K562 (cell line): ENCODE data around the gene COL9A3. TPM values are rescaled to one million over a fixed set of nuclear protein-coding genes. Genes with fewer than 3 reads are reported as not detected.
A peak's percentile ranks its signal among the peaks of the same experiment; 100 is the strongest.
"Not testable (repeated sequence)": the region's sequence is repeated elsewhere in the genome, so short reads cannot be mapped to it uniquely, and the experiment has no call there.

Experiments used
- ATAC-seq: fragments of 200-7000 bp; cut with Tn5 transposase; 3 replicates; pipeline ENCODE4 v1.9.1; 2020; ENCODE audit warnings: moderate library complexity
- BruUV-seq: library from RNA; stranded (reverse); fragments of 400-500 nt; replicated peaks from 2 replicates; lab custom pipeline; 2021; lab: Mats Ljungman, UMichigan
- CTCF ChIA-PET: fragments of 300-600 bp; formaldehyde crosslinking; extraction: SDS; loops from one replicate; lab custom pipeline; 2021; ENCODE audit warnings: low intra/inter-chr PET ratio; lab: Yijun Ruan, JAX
- POLR2A ChIA-PET: fragments of 300-600, 350-650 bp; sonication (Branson Sonifier 250); formaldehyde crosslinking; extraction: SDS; loops from one replicate; lab custom pipeline; 2021; ENCODE audit warnings: antibody characterized with exemption, inconsistent platforms; lab: Yijun Ruan, JAX
- DNase-seq, 4 experiments: peaks; one replicate each; pipeline versions ENCODE4 v3.0.0 to v3.0.0-alpha.2; 2011 to 2018; ENCODE audit warnings: low spot score in 3 of 4, mixed read lengths in 3 of 4; ENCODE audit errors: extremely low read depth in 1 of 4
- FAIRE-seq: peaks from 2 replicates; lab custom pipeline; 2011; peaks lifted over from hg19 to GRCh38; lab: Jason Lieb, UNC
- H2AFZ ChIP-seq: 2 replicates; pipeline ENCODE4 v1.6.0; 2011; ENCODE audit warnings: low read depth, low read length, control low read depth, inconsistent platforms
- H3K27ac ChIP-seq: fragments of 200-600 bp; 3 replicates; pipeline ENCODE4 v1.8.0; 2011; ENCODE audit warnings: low read depth, mild to moderate bottlenecking, control low read depth, inconsistent platforms, low read length, moderate library complexity, mixed read lengths; ENCODE audit errors: extremely low read depth
- H3K27me3 ChIP-seq, 2 experiments: fragments of 300-600 bp in 1 of 2; 2 replicates in 1 of 2; 3 replicates in 1 of 2; pipeline versions ENCODE4 v1.6.0 to v1.8.0; 2011; ENCODE audit warnings: inconsistent platforms in 2 of 2, low read length in 2 of 2, mild to moderate bottlenecking in 1 of 2, mixed read lengths in 1 of 2, moderate library complexity in 1 of 2; ENCODE audit not compliant: control insufficient read depth in 2 of 2, insufficient read depth in 2 of 2
- H3K36me3 ChIP-seq: fragments of 300-600 bp; 3 replicates; pipeline ENCODE4 v1.8.0; 2011; ENCODE audit warnings: mild to moderate bottlenecking, low read length, inconsistent platforms; ENCODE audit not compliant: control insufficient read depth, insufficient read depth
- H3K4me1 ChIP-seq, 2 experiments: fragments of 200-600 bp in 1 of 2; replicated peaks in 1 of 2; 2 replicates in 1 of 2; 3 replicates in 1 of 2; pipeline versions ENCODE4 v1.5.1 to v1.8.0; 2011; ENCODE audit warnings: inconsistent platforms in 2 of 2, low read length in 2 of 2, mild to moderate bottlenecking in 1 of 2, mixed read lengths in 1 of 2, moderate library complexity in 1 of 2; ENCODE audit not compliant: control insufficient read depth in 2 of 2, insufficient read depth in 2 of 2
- H3K4me2 ChIP-seq: 2 replicates; pipeline ENCODE4 v1.6.1; 2011; ENCODE audit warnings: low read length, control low read depth, inconsistent platforms, mixed read lengths; ENCODE audit not compliant: insufficient read depth
- H3K4me3 ChIP-seq: fragments of 200-600 bp; sonication (generic), shearing (Covaris generic); 2 replicates; pipeline ENCODE4 v1.5.1; 2016; ENCODE audit warnings: control low read depth, inconsistent platforms
- H3K79me2 ChIP-seq: fragments of 200-600 bp; 3 replicates; pipeline ENCODE4 v1.8.0; 2011; ENCODE audit warnings: low read length, inconsistent platforms; ENCODE audit not compliant: control insufficient read depth, insufficient read depth
- H3K9ac ChIP-seq, 2 experiments: 2 replicates each; pipeline versions ENCODE4 v1.6.0 to v1.6.1; 2011; ENCODE audit warnings: low read depth in 2 of 2, low read length in 2 of 2, control low read depth in 1 of 2, inconsistent platforms in 1 of 2, mild to moderate bottlenecking in 1 of 2, mixed read lengths in 1 of 2; ENCODE audit not compliant: insufficient read depth in 1 of 2
- H3K9me1 ChIP-seq: one replicate; pipeline ENCODE4 v1.6.0; 2011; ENCODE audit warnings: inconsistent platforms, mild to moderate bottlenecking, low read length, moderate library complexity; ENCODE audit not compliant: control insufficient read depth, insufficient read depth
- H3K9me3 ChIP-seq: replicated peaks from 2 replicates; pipeline ENCODE4 v1.5.1; 2011; ENCODE audit warnings: low read depth, low read length, inconsistent platforms; ENCODE audit not compliant: control insufficient read depth, insufficient read depth
- H4K20me1 ChIP-seq: replicated peaks from 2 replicates; pipeline ENCODE4 v1.6.1; 2011; ENCODE audit warnings: low read length, inconsistent platforms, mixed read lengths; ENCODE audit not compliant: control insufficient read depth, insufficient read depth
- ATF1 ChIP-seq, 2 experiments: fragments of 450-650 bp in 1 of 2; IDR thresholded peaks; 2 replicates each; pipeline ENCODE4 v1.6.1; 2016; ENCODE audit warnings: missing compliant biosample characterization in 1 of 2, missing genetic modification characterization in 1 of 2
- CREB1 ChIP-seq, 2 experiments: sonication (generic) in 1 of 2; formaldehyde crosslinking in 1 of 2; IDR thresholded peaks; 2 replicates each; pipeline versions ENCODE4 v1.6.1 to v1.8.0; 2012 to 2022; ENCODE audit warnings: inconsistent platforms in 1 of 2, mild to moderate bottlenecking in 1 of 2, missing genetic modification reagents in 1 of 2, moderate library complexity in 1 of 2
- CREM ChIP-seq: IDR thresholded peaks from 2 replicates; pipeline ENCODE4 v1.6.1; 2014; ENCODE audit warnings: antibody characterized with exemption, low read depth
- CTCFL ChIP-seq: IDR thresholded peaks from 2 replicates; pipeline ENCODE4 v1.6.1; 2011; ENCODE audit warnings: borderline replicate concordance, low read depth, mild to moderate bottlenecking, moderate library complexity, low read length; ENCODE audit not compliant: insufficient read depth, poor library complexity, severe bottlenecking
- HNRNPLL ChIP-seq: fragments of 200-400 bp; formaldehyde crosslinking; IDR thresholded peaks from 2 replicates; pipeline ENCODE4 v1.6.1; 2017; ENCODE audit warnings: low read length, low read depth, mild to moderate bottlenecking; ENCODE audit not compliant: poor library complexity, severe bottlenecking
- JUN ChIP-seq, 2 experiments: sonication (generic) in 1 of 2; formaldehyde crosslinking in 1 of 2; IDR thresholded peaks; 2 replicates each; pipeline versions ENCODE4 v1.6.1 to v1.8.0; 2012 to 2022; ENCODE audit warnings: borderline replicate concordance in 2 of 2, mild to moderate bottlenecking in 2 of 2, improper control_type of control experiment in 1 of 2, low read depth in 1 of 2, low read length in 1 of 2, missing genetic modification reagents in 1 of 2
- MAZ ChIP-seq, 2 experiments: fragments of 450-650 bp in 1 of 2; sonication (generic) in 1 of 2; formaldehyde crosslinking; IDR thresholded peaks in 1 of 2; conservative IDR thresholded peaks in 1 of 2; 2 replicates each; pipeline versions ENCODE4 v1.4.0 to v1.5.0; 2020; ENCODE audit warnings: mild to moderate bottlenecking in 1 of 2, missing genetic modification reagents in 1 of 2
- RNF2 ChIP-seq: sonication (generic); IDR thresholded peaks from 2 replicates; pipeline ENCODE4 v1.6.1; 2016
- SMAD4 ChIP-seq: fragments of 250-450 bp; sonication (Bioruptor Pico); conservative IDR thresholded peaks from 2 replicates; pipeline ENCODE4 v1.8.0; 2021; ENCODE audit warnings: inconsistent platforms, mild to moderate bottlenecking, moderate library complexity
- TBL1XR1 ChIP-seq, 2 experiments: IDR thresholded peaks; 2 replicates each; pipeline ENCODE4 v1.6.1; 2012; ENCODE audit warnings: improper control_type of control experiment in 2 of 2, low read length in 2 of 2, mild to moderate bottlenecking in 1 of 2
- ZBTB1 ChIP-seq: sonication (generic); formaldehyde crosslinking; IDR thresholded peaks from 2 replicates; pipeline ENCODE4 v1.8.1; 2023; ENCODE audit warnings: missing genetic modification reagents, low read depth, mild to moderate bottlenecking, borderline replicate concordance
- ZNF644 ChIP-seq: fragments of 200-800 bp; sonication (Bioruptor generic); IDR thresholded peaks from 2 replicates; pipeline ENCODE4 v1.6.1; 2016; ENCODE audit warnings: low read depth, missing genetic modification characterization, missing compliant biosample characterization
- ZNF766 ChIP-seq: fragments of 200-800 bp; sonication (Bioruptor generic); conservative IDR thresholded peaks from 2 replicates; pipeline ENCODE4 v1.6.1; 2016; ENCODE audit warnings: missing genetic modification characterization, missing compliant biosample characterization
- WGBS: fragments of 100-300 bp; shearing (Covaris generic); methylation state at CpG from one replicate; pipeline ENCODE4 v1.1.6; 2016; ENCODE audit warnings: low coverage, mixed read lengths; ENCODE audit not compliant: insufficient coverage; ENCODE audit errors: missing lambda C conversion rate; 5-methylcytosine and 5-hydroxymethylcytosine counted together
- in situ Hi-C: fragments of 300-500 bp; cut with MboI; formaldehyde crosslinking; loops from 4 replicates; pipeline ENCODE4 v1.15.0; 2018; ENCODE audit warnings: inconsistent platforms, mixed read lengths
- intact Hi-C: fragments of 100-400 bp; cut with micrococcal nuclease; formaldehyde crosslinking; loops from 2 replicates; pipeline ENCODE4 v1.14.2; 2022
- polyA plus RNA-seq, 8 experiments: library from polyadenylated mRNA; depleted of rRNA in 4 of 8; stranded (reverse) in 5 of 8; unstranded in 3 of 8; fragments of >200 nt; fragmentation: Nextera tagmentation in 2 of 8; fragmentation: Illumina TruSeq in 1 of 8; extraction: Ambion mirVana in 2 of 8; extraction: Trizol in 1 of 8; gene quantifications; 2 replicates each; pipeline versions ENCODE4 v1.2.1 to v1.2.3, GENCODE V29; 2011 to 2014; ENCODE audit warnings: inconsistent platforms in 1 of 8, missing spikeins in 1 of 8
- total RNA-seq, 7 experiments: library from RNA; depleted of rRNA in 6 of 7; stranded (reverse); fragments of >200 nt in 6 of 7; fragmentation: Illumina TruSeq in 2 of 7; extraction: Trizol in 2 of 7; gene quantifications; 2 replicates each; pipeline versions ENCODE4 v1.2.1 to v1.2.3, GENCODE V29; 2011 to 2021; ENCODE audit warnings: low replicate concordance in 1 of 7
- TF ChIP-seq, protein P1 (sequence below): sonication (generic); formaldehyde crosslinking; IDR thresholded peaks from 2 replicates; pipeline ENCODE4 v1.8.0; 2022; ENCODE audit warnings: missing genetic modification reagents, mild to moderate bottlenecking, moderate library complexity, borderline replicate concordance
- TF ChIP-seq, protein P2 (sequence below): fragments of 200-800 bp; sonication (Bioruptor generic); IDR thresholded peaks from 2 replicates; pipeline ENCODE4 v1.6.1; 2017; ENCODE audit warnings: missing genetic modification characterization, missing compliant biosample characterization

COL9A3 gene
- total and polyA plus RNA-seq, 9 of the 15 experiments (the other 6 are each of a cell fraction or from before 2014, with no cell fraction given), result 0.14 to 3.6 (median 0.88) TPM; not detected in 1

DNA sequence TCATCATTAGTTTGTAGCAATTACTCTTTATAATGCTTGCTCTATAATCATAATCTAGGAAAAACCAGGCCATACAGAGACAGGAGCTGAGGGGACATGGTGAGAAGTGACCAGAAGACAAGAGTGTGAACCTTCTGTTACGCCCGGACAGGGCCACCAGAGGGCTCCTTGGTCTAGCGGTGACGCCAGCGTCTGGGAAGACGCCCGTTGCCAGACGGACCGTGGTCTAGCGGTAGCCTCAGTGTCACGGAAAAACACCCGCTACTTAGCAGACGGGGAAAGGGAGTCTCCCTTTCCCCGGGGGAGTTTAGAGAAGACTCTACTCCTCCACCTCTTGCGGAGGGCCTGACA lies 56.8 kb downstream of the COL9A3 start:
- peak overlapping the region; percentile 60; the same call in 1 of the 2 replicates for H3K4me2 ChIP-seq
- H3K9me1 ChIP-seq; BruUV-seq; H3K9me3 ChIP-seq; H3K9ac ChIP-seq; H3K79me2 ChIP-seq; H3K27me3 ChIP-seq; in situ Hi-C loops; H3K36me3 ChIP-seq; ATAC-seq; H4K20me1 ChIP-seq; TF ChIP-seq JUN (CRISPR knock-in tag; IDR thresholded peaks at IDR 0.05; ENCODE audit: borderline replicate concordance); ATF1 (CRISPR knock-in tag; IDR thresholded peaks at IDR 0.05): not testable (repeated sequence)
- peak overlapping the region; percentile 12; the same call in 1 of the 2 replicates for H3K4me3 ChIP-seq
- peaks cover 24 to 45% of the 10 kb centered on the region in 2 experiments for H3K4me1 ChIP-seq
- CTCF ChIA-PET, result interaction anchor here (0.7 kb wide), 1 partner anchor 135 kb away, joined by 3 read pairs; no protein-coding TSS in a partner anchor
- H3K27ac ChIP-seq, result peak overlapping the region; percentile 98
- DNase-seq, result peak in 1 of 4 experiments; percentile 86
- peak; percentile 82 for FAIRE-seq
- under 1% methylated on average over 14 of the region's 15 CpGs for WGBS
- POLR2A ChIA-PET, result interaction anchor here (1.1 to 2.8 kb wide), 3 partner anchors 12 to 64 kb away, joined by 3 to 11 read pairs (median 10); partner anchors contain the start of genes GID8 and TCFL5
- intact Hi-C loops, result loop anchor here (1.0 to 10.0 kb wide), 2 partner anchors 11 to 49 kb away; no protein-coding TSS in a partner anchor
- peak overlapping the region; percentile 78; the same call in 1 of the 2 replicates for H2AFZ ChIP-seq
- TF ChIP-seq ZNF644 (tag) (peak; percentile 27; the same call in 1 of the 2 replicates), HNRNPLL (peak; percentile 23), CTCFL (peak; percentile 45), JUN (IDR thresholded peaks at IDR 0.05; ENCODE audit: borderline replicate concordance, low read depth, low read length) (0 out of 2 replicates have a peak, but pooled peaks have one; percentile 17), CREB1 (IDR thresholded peaks at IDR 0.05) (peak; percentile 17; the same call in 1 of the 2 replicates), CREB1 (CRISPR knock-in tag; IDR thresholded peaks at IDR 0.05) (peak; percentile 79), ZNF766 (CRISPR knock-in tag) (0 out of 2 replicates have a peak, but pooled peaks have one; percentile 34), CREM (peak; percentile 86), SMAD4 (CRISPR knock-in tag) (peak; percentile 98), ATF1 (tag; IDR thresholded peaks at IDR 0.05) (peak; percentile 81), ZBTB1 (CRISPR knock-in tag) (peak; percentile 69; the same call in 1 of the 2 replicates), RNF2 (peak; percentile 43; the same call in 1 of the 2 replicates), MAZ (CRISPR knock-in tag; conservative IDR thresholded peaks at IDR 0.05 in 1 of 2, IDR thresholded peaks at IDR 0.05 in 1 of 2) (0 out of 4 replicates have a peak, but pooled peaks of 1 of the 2 experiments have one; percentile 40), TBL1XR1 (IDR thresholded peaks at IDR 0.05; ENCODE audit: low read length in 2 of 2) (peak in 1 of 2 experiments; percentile 13; a peak in 1 of 4 replicates)
- TF ChIP-seq, protein P1, sequence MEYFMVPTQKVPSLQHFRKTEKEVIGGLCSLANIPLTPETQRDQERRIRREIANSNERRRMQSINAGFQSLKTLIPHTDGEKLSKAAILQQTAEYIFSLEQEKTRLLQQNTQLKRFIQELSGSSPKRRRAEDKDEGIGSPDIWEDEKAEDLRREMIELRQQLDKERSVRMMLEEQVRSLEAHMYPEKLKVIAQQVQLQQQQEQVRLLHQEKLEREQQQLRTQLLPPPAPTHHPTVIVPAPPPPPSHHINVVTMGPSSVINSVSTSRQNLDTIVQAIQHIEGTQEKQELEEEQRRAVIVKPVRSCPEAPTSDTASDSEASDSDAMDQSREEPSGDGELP (CRISPR knock-in tag), result peak; percentile 60
- TF ChIP-seq, protein P2, sequence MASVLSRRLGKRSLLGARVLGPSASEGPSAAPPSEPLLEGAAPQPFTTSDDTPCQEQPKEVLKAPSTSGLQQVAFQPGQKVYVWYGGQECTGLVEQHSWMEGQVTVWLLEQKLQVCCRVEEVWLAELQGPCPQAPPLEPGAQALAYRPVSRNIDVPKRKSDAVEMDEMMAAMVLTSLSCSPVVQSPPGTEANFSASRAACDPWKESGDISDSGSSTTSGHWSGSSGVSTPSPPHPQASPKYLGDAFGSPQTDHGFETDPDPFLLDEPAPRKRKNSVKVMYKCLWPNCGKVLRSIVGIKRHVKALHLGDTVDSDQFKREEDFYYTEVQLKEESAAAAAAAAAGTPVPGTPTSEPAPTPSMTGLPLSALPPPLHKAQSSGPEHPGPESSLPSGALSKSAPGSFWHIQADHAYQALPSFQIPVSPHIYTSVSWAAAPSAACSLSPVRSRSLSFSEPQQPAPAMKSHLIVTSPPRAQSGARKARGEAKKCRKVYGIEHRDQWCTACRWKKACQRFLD (CRISPR knock-in tag), result 0 out of 2 replicates have a peak, but pooled peaks have one; percentile 26
